CD4-positive, alpha-beta T cell treated with Interleukin-15 for 4 hours (primary cell): Measurements from ENCODE around the gene FGD4.
A peak's percentile ranks its signal among the peaks of the same experiment; 100 is the strongest.

Source experiments
- DNase-seq: peaks from one replicate; pipeline ENCODE4 v3.0.0-alpha.2; 2020; ENCODE audit warnings: low spot score

FGD4 gene

GRCh38 chr12:32611986-32612385 lies 212.6 kb downstream of the FGD4 start:
- DNase-seq: no peak

- DNase-seq: no peak
Observed at GRCh38 chr12:32612658-32613614, 213.6 kb downstream of the FGD4 start.

- DNase-seq: no peak
Observed at GRCh38 chr12:32615441-32615840, 216.1 kb downstream of the FGD4 start.

- DNase-seq: no peak
Observed at GRCh38 chr12:32617534-32617933, 218.2 kb downstream of the FGD4 start.

- no peak for DNase-seq
Observed at GRCh38 chr12:32618115-32618514, 218.8 kb downstream of the FGD4 start.

- no peak for DNase-seq
Observed at GRCh38 chr12:32627976-32628375, 228.6 kb downstream of the FGD4 start.

GRCh38 chr12:32641287-32641901 lies 242.0 kb downstream of the FGD4 start:
- DNase-seq: no peak

GRCh38 chr12:32644431-32644830 lies 245.1 kb downstream of the FGD4 start:
- no peak for DNase-seq

- no peak for DNase-seq
Observed at GRCh38 chr12:32647275-32647674, 247.9 kb downstream of the FGD4 start.

- no peak for DNase-seq
Observed at GRCh38 chr12:32650508-32650907, 251.2 kb downstream of the FGD4 start.

- no peak for DNase-seq
Observed at GRCh38 chr12:32651151-32651955, 252.0 kb downstream of the FGD4 start.

- no peak for DNase-seq
Observed at GRCh38 chr12:32651956-32652210, 252.5 kb downstream of the FGD4 start.

- no peak for DNase-seq
Observed at GRCh38 chr12:32659908-32660440, 260.6 kb downstream of the FGD4 start.

GRCh38 chr12:32661706-32662105 lies 262.3 kb downstream of the FGD4 start:
- no peak for DNase-seq

GRCh38 chr12:32662665-32663064 lies 263.3 kb downstream of the FGD4 start:
- no peak for DNase-seq

- no peak for DNase-seq
Observed at GRCh38 chr12:32666018-32666417, 266.7 kb downstream of the FGD4 start.

GRCh38 chr12:32669584-32669983 lies 270.2 kb downstream of the FGD4 start:
- DNase-seq: no peak

- no peak for DNase-seq
Observed at GRCh38 chr12:32671930-32672780, 272.8 kb downstream of the FGD4 start.

- peak; percentile 92 for DNase-seq
Observed at GRCh38 chr12:32679091-32679919, 279.9 kb downstream of the FGD4 start, which contains the start of gene DNM1L. Gene DNM1L (plus strand): TSS chr12:32679301. CDS start chr12:32679364, 63 bp downstream.

GRCh38 chr12:32679920-32680237 lies 280.5 kb downstream of the FGD4 start:
- DNase-seq: no peak

GRCh38 chr12:32680787-32681186 lies 281.4 kb downstream of the FGD4 start:
- no peak for DNase-seq
